ENCODE data around the gene MRPL30.
A peak's percentile ranks its signal among the peaks of the same experiment; 100 is the strongest.
"Not testable (repeated sequence)": the region's sequence is repeated elsewhere in the genome, so short reads cannot be mapped to it uniquely, and the experiment has no call there.

Gene MRPL30

DNA sequence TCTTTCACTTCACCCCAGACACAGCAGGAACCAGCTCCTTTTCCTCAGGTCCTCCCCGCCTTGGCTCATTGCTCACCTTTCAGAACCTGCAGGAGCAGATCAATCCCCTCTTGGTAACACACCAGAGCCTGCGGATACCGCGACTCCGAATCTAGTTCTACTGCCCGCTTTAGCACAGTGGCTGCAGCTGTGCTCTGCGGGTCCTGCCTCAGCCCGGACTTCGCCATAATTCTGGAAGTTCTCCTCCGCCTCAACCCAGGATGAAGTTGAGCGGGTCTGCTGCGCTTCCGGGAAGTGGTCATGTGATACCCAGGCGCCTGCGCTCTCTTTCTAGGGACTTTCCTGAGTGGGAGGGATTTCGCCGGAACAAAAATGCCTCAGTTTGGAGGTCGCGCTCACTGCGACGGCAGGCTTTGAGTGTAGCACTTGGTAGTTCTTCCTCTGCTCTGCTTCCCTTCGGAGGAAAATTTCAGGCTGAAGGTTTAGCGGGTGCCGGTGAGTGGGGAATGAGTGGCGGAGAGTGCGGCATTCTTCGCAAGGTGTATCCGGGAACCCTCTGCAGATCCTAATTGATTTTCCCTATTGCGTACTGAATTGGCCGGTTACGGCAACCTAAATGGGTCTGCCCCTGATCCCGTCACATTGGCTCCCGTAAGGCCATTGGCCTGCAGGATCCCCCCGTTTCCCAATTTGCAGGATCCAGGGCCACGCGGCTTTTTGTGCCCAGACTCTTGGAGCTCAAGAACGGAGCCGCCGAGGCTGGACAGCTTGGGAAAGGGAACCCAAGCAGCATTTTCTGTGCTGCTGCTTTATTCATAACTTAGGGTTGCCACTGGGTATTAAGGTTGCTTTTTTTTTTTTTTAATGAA, at the start of gene MRPL30, which contains the start of gene MITD1:
TSS of gene MRPL30 (plus strand) at position 430 of the 869 bp plus-strand sequence. CDS start 5,020 bp downstream, outside the sequence.
TSS of gene MITD1 (minus strand) at position 304 of the 869 bp plus-strand sequence. CDS start at position 227, 77 bp downstream.
- DNase-seq = peak; percentile 89

DNA sequence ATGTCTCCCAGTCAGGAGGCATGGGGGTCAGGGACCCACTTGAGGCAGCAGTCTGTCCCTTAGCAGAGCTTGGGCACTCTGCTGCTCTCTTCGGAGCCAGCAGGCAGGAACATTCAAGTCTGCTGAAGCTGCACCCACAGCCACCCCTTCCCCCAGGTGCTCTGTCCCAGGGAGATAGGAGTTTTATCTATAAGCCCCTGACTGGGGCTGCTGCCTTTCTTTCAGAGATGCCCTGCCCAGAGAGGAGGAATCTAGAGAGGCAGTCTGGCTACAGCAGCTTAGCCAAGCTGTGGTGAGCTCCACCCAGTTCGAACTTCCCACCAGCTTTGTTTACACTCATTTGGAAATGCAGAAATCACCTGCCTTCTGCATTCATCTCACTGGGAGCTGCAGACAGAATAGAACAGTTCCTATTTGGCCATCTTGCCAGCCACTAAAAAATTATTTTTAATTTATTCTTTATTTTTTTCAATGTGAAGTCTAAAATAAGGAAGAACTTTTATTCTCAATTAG, 45.9 kb upstream of the MRPL30 start:
- not testable (repeated sequence) for DNase-seq

- no peak for DNase-seq
These were observed 42.0 kb upstream of the MRPL30 start for GRCh38 chr2:99139003-99139402.

DNA sequence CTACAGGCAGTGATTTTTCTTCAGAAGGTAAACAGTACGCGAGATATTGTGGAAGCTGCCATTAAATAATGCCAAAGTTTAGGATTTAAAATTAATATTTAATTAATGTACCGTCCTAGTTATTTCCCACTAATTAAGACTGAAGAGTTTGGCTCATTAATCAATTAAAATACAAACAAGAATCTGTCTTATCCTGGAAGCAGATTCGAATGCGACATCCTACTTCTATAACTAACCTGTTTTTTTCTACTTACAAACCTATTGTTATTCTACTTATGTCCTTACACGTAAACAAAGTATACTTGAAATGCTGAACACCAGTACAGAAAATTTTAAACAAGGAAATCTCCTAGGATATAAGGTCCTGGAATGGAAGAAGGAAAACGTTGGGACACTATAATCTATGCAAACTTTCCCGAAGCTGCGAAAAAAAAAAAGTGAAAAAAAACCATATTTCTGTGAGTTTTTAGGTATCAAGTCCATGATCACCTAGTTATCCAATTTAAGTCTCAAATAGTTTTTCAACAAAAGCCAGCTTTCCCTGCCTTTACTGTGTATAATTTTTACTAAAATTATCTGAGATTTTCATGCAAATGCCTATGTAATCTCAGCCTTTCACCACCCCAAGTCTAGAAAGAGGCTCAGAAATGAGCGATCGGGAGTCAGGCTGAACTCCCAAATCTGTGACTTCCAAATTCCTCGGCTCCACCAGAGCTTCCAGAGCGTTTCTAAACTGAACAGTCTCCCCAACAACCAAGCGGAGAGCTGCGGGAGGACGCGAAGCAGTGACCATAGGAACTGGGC, 40.7 kb upstream of the MRPL30 start:
- no peak for DNase-seq

- no peak for DNase-seq
These were observed 40.2 kb upstream of the MRPL30 start for GRCh38 chr2:99140860-99141109.

DNA sequence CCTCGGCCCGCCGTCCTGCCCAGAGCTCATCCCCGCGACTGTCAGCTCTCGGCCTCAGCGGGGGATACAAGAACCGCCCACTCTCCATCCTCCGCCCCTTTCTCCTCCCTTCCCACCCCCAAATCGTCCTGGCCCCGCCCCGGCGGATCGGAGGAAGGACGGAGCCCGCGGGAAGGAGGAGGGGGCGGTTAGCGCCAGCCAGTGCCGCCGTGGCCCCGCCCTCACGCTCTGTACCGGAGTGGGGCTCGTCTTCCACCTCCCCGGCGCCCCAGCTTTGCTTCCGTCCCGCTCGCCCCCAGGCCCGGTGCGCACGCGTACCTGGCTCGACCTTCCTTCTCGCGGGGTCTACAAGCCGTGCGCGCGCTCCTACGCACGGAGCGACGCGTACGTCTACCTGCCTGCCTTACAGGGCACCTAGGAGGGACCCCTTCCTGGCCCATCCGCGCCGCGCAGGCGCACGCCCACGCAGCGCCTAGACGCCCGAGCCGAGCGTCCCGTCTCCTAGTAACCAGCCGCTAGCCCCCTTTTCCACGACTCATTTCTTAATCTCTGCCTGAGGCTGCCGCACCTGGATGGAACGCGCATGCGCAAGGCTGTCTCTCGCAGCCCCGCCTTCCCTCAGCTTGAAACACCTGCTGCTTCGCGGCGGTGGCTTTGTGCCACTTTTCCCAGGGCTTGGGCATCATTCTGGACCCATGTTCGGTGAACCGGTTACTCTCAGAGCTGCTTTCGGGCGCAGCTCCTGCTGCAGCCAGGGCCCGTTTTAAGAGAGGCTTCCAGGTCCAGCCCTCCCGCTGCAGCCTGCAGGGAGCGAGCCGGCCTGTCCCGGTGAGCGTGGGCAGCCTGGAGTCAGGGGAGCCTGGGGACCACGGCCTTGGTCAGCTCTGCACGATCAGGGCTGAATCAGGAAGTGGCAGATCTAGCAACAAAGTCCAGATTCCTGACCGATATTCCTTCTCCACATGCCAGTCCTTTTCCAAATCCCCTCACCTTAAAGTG, 39.6 kb upstream of the MRPL30 start, which contains the start of gene C2orf15:
TSS of gene C2orf15 (plus strand) at position 598 of the 999 bp plus-strand sequence. CDS start 8,852 bp downstream, outside the sequence.
- peak; percentile 98 for DNase-seq

GRCh38 chr2:99150706-99151105, 30.3 kb upstream of the MRPL30 start:
- no peak for DNase-seq

DNA sequence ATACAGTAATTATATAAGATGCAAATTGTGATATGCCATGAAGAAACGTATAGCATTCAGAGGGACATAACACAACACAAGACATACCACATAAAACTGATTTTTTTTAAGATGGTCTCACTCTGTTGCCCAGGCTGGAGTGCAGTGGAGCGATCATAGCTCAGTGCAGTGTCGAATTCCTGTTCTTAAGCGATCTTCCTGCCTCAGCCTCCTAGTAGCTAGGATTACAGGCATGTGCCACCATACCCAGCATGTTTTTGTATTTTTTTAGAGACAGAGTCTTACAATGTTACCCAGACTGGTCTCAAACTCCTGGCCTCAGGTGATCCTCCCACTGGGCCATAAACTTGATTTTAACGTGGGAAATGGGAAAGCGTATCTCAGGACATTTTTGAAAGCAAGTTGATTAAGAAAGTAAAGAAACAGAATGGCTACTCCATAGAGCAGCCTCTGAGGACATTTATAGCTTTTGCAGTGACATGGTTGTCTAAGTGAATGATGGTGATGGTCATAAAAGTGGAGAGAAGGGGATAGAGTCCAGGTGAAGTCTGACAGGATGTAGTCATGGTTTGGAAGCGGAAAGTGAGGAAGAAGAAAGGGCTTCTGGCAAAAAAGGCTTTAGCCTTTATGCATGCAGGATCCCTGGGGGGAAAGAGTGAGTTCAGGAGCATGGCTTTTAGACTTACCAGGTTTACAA, 28.6 kb upstream of the MRPL30 start:
- no peak for DNase-seq

GRCh38 chr2:99153921-99154604, 26.9 kb upstream of the MRPL30 start:
- DNase-seq = no peak

DNA sequence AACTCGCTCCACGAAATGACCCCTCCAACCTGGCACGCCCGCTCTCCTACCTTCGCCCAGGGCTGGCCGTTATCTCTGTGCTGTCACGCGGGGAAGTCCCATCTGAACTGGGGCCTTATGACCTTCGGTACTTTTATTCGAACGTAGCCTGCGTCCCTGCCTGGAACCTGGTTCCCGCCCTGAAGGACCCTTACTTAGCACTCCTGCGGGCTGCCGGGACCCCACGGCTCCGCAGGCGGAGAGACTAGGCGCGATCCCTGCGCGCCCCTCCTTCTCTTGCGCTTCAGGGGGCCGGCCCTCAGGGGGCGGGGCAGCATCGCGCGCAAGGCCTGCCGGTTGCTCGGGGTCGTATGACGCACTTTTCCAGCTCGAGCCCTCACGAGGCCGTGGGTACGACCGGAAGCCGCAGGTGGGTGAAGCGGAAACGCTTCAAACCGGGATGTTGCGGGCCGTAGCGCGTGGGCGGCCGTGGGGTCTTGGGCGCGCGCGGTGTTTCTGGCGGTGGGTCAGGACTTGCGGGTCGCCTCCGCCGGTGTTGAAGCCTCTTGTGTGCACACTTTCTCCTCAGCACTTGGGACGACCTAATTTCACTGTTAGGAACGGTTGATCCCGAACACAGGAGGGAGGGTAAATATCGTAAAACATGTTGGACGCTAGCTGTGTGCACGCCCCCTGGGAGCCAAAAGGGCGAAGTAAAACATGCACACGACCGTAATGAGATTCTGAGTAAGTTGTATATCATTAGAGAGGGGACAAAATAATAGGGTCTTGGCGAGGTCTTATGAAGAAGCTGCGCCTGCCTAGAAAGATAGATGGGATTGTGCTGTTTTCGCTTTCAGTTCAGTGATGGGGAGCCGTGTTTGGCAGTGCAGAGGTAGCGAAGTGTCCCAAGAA, 26.1 kb upstream of the MRPL30 start, which contains the start of the genes LIPT1 and TSGA10:
TSS of gene LIPT1 (plus strand) at position 325 of the 894 bp plus-strand sequence. CDS start 6,991 bp downstream, outside the sequence.
TSS of gene TSGA10 (minus strand) at position 300 of the 894 bp plus-strand sequence. CDS start 45,503 bp downstream, outside the sequence.
- DNase-seq = peak; percentile 95

DNA sequence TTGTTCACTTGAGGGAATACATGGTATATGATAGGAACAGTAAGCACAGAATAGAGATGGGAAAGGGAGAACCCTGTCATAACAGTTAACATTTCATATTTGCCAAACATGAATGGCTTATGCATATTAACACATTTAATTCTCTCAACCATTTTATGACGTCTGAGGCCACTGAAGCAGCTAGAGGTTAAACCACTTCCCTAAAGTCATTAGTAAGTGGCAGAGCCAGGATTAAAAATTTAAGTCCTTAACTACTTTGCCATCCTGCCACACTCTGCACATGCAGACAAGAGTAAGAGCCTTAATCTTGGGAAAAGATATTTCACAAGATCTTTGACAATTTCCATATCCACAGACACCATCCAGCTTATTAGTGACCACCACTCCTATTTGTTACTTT, 24.1 kb upstream of the MRPL30 start:
- no peak for DNase-seq

DNA sequence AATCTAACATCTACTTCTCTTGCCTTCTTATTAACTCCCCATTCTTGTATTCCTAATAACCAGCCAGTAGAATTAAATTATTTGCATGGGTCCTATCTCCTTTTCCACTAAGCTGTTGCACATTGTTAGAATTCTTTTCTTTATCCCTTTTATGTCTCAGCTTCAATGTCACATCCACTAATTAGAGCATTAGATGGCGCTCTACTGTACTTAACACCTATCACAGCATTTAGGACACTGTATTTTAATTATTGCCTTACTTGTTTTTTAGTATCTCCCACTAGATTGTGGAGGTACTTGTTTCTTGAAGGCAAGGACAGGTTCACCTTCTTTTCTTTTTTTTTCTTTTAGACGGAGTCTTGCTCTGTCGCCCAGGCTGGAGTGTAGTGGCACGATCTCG, 22.4 kb upstream of the MRPL30 start:
- DNase-seq = no peak

- no peak for DNase-seq
These were observed 21.4 kb upstream of the MRPL30 start for GRCh38 chr2:99159594-99159993.

DNA sequence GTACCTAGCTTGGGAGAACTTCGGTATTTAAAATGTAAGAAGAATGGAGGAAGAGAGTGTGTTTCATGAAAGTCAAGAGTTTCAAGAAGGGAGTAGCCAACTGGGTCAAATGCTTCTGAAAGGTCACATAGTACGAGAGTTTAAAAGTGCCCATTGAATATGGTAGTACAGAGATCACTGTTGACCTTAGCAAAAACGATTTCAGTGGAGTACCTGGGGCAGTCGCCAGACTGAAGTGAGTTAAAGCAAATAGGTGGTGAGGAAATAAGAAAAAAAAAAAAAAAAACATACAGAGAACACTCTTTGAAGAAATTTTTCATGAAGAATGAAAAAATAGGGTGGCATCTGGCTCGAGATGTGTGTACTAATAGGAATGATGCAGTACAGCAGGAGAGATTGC, 14.8 kb upstream of the MRPL30 start:
- DNase-seq = no peak

- no peak for DNase-seq
These were observed 11.4 kb upstream of the MRPL30 start for GRCh38 chr2:99169534-99169933.

DNA sequence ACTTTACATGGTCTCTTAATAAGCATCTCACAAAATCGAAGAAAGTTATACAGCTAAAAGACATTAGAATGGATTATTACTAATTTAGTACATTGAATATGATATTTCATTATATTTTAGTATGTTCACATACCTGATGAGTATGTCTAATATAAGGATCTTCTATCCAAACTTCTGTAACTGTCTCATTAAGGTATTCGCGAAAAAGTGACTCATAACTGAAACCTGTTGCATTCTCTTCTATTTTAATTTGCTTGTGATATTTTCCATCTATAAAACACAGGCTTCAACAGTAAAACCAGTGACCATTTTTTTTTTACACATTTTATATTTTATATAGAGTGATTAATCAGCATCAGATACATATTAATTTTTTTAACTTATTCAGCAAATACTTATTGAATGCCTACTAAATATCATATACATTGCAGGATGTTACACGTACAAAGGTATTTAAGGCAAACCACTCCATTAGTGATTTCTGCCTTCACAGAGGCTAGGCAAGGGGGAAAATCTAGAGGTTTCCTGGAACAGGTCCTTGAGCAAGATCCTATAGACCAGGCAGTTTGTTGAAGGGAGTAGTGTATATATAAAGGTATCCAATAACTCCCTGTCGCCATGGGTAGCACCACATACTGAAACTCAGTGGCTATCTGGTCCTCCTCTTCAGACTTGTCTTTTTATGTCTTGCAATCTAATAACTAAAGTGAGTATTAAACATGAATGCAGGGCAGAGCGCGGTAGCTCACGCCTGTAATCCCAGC, 9.4 kb upstream of the MRPL30 start:
- DNase-seq = no peak

DNA sequence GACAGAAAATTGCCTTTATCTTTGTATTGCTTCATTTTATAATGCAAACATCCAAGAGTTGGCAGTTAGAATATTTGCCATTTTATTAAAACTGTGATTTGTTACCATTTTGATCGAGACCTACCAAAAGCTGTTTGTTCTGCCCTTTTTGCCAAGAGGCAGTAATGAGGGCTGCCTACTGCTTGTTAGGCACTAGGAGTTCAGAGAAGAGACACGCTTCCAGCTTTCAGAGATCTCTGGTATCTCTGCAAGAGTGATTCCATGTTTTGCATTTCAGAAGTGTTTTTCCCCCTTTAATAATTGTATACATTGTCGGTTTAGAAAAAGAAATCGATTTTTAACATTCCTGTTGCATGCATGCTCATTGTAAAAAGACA, 628 bp downstream of the MRPL30 start:
- DNase-seq = no peak

GRCh38 chr2:99183025-99183424, 2.0 kb downstream of the MRPL30 start:
- DNase-seq = no peak

DNA sequence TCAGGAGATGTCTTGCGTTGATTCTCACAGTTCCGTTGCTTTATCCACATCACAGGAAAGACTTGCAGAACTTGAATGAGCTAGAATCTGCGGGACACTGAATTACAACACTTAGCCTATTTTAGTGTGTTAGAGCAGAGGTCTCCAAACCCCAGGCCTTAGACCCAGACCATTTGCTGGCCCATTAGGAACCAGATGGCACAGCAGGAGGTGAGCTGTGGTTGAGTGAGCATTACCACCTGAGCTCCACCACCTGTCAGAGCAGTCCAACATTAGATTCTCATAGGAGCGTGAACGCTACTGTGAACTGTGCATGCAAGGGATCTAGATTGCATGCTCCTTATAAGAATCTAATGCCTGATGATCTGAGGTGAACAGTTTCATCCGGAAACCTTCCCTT, 3.8 kb downstream of the MRPL30 start:
- DNase-seq = no peak
